ENCODE data around the gene BYSL. TPM values are rescaled to one million over a fixed set of nuclear protein-coding genes. Genes with fewer than 3 reads are reported as not detected.

Gene BYSL
- total and polyA plus RNA-seq, 10 of the 15 experiments (the other 5 are each of a cell fraction or from before 2014, with no cell fraction given), result 12.6 to 51.1 (median 33.0) TPM

DNA sequence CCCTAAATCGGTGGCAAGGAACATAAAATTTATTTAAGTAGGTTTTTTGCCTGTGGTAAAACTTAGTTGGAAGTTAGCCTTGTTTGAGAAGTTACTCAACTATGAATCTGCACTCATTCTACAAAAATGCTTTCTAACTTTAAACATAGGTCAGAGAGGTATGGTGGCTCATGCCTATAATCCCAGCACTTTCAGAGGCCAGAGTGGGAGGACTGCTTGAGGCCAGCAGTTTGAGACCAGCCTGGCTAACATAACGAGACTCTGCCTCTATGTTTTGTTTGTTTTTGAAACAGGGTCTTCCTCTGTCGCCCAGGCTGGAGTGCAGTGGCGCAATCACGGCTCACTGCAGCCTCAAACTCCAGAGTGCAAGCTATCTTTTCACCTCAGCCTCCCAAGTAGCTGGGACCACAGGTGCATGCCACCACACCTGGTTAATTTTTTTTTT lies 42.3 kb upstream of the BYSL start (continued):
- no peak for TF ChIP-seq WRNIP1 (IDR thresholded peaks at IDR 0.05; ENCODE audit: borderline replicate concordance, low read depth, low read length)
- TF ChIP-seq RCOR1 (conservative IDR thresholded peaks at IDR 0.05; ENCODE audit: low read depth, low read length), result no peak

DNA sequence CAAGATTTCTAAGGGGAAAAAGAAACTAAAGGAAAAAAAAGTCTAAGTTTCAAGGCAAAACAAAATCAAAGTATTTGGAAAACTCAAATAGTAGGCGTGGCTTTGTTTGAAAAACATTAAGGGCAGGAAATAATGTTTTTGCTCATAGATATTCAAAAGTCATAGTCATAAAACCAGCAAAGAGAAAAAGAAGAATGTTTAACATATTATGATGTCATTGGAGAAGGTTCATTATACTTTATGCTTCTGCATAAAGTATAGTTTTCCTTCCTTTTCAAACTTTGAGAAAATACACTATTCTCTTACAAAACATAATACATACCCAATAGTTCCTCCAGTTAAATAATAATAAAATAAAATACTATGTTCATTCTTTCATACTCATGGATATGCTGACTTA lies 39.8 kb upstream of the BYSL start:
- WGBS (ENCODE audit: insufficient coverage, insufficient replicate concordance, low lambda C conversion rate, missing lambda C conversion rate), result 96% methylated on average over 1 of the region's 1 CpG
- Histone ChIP-seq H3K79me2 (ENCODE audit: control insufficient read depth, insufficient read depth, low read length) (no peaks in the 10 kb centered on the region), H2AFZ (ENCODE audit: control insufficient read depth, low read depth, low read length) (no peak overlapping the region), H3K4me1 (ENCODE audit: control insufficient read depth, insufficient read depth, low read length) (no peaks in the 10 kb centered on the region), H3K27me3 (replicated peaks in 1 of 2; ENCODE audit: control insufficient read depth in 2 of 2, insufficient read depth in 2 of 2, low read length in 1 of 2) (no peaks in the 10 kb centered on the region), H3K27ac (ENCODE audit: control insufficient read depth, insufficient read depth) (no peak overlapping the region), H3K4me2 (ENCODE audit: control insufficient read depth, insufficient read depth) (no peak overlapping the region), H4K20me1 (ENCODE audit: control insufficient read depth, insufficient read depth) (no peaks in the 10 kb centered on the region), H3K9me3 (replicated peaks; ENCODE audit: control insufficient read depth, insufficient read depth, low read length) (no peaks in the 10 kb centered on the region), H3K4me3 (no peak overlapping the region), H3K36me3 (ENCODE audit: control insufficient read depth in 2 of 2, insufficient read depth in 2 of 2, low read length in 1 of 2) (no peaks in the 10 kb centered on the region), H3K9ac (ENCODE audit: control insufficient read depth, insufficient read depth, low read length) (no peak overlapping the region)
- ChIA-PET RAD21 (ENCODE audit: unreplicated experiment) (no interaction called here), SMC1A (ENCODE audit: uncharacterized antibody, unreplicated experiment) (no interaction called here), CTCF (no interaction called here), POLR2A (interaction anchor here (0.6 to 1.4 kb wide), 2 partner anchors 15 to 210 kb away, joined by 3 to 4 read pairs; no protein-coding TSS in a partner anchor)
- intact Hi-C loops (cut with micrococcal nuclease; ENCODE audit: unreplicated experiment), result no loop called here
- ATAC-seq (no peak), DNase-seq (ENCODE audit: low read depth, low spot score) (no peak), FAIRE-seq (no peak)
- no TSS peak for BruUV-seq (replicated peaks)
- TF ChIP-seq ATF7 (IDR thresholded peaks at IDR 0.05; ENCODE audit: low read depth), result 0 out of 2 replicates have a peak, but pooled peaks have one; percentile 33
- no peak for TF ChIP-seq USF2 (IDR thresholded peaks at IDR 0.05; ENCODE audit: borderline replicate concordance, low read depth, low read length)
- in situ Hi-C loops (cut with MboI), result no loop called here

- H3K79me2 ChIP-seq (ENCODE audit: control insufficient read depth, insufficient read depth, low read length), result no peaks in the 10 kb centered on the region
- H3K9me3 ChIP-seq (replicated peaks; ENCODE audit: control insufficient read depth, insufficient read depth, low read length), result no peaks in the 10 kb centered on the region
- no peak overlapping the region for H3K4me2 ChIP-seq (ENCODE audit: control insufficient read depth, insufficient read depth)
- DNase-seq (ENCODE audit: low read depth, low spot score), result no peak
- RAD21 ChIA-PET (ENCODE audit: unreplicated experiment), result interaction anchor here (1.0 kb wide), 1 partner anchor 36 kb away, joined by 3 read pairs; the partner anchor contains the start of genes BYSL and MED20
- no peaks in the 10 kb centered on the region for H4K20me1 ChIP-seq (ENCODE audit: control insufficient read depth, insufficient read depth)
- POLR2A ChIA-PET, result no interaction called here
- H3K36me3 ChIP-seq (ENCODE audit: control insufficient read depth in 2 of 2, insufficient read depth in 2 of 2, low read length in 1 of 2), result no peaks in the 10 kb centered on the region
- CTCF ChIA-PET, result no interaction called here
- H3K4me1 ChIP-seq (ENCODE audit: control insufficient read depth, insufficient read depth, low read length), result no peaks in the 10 kb centered on the region
- intact Hi-C loops (cut with micrococcal nuclease; ENCODE audit: unreplicated experiment), result no loop called here
- H3K27me3 ChIP-seq (replicated peaks in 1 of 2; ENCODE audit: control insufficient read depth in 2 of 2, insufficient read depth in 2 of 2, low read length in 1 of 2), result no peaks in the 10 kb centered on the region
- in situ Hi-C loops (cut with MboI), result no loop called here
- BruUV-seq (replicated peaks), result no TSS peak
- H3K4me3 ChIP-seq, result no peak overlapping the region
- no peak overlapping the region for H2AFZ ChIP-seq (ENCODE audit: control insufficient read depth, low read depth, low read length)
- FAIRE-seq, result no peak
- WGBS (ENCODE audit: insufficient coverage, insufficient replicate concordance, low lambda C conversion rate, missing lambda C conversion rate), result 90% methylated on average over 5 of the region's 5 CpGs
- SMC1A ChIA-PET (ENCODE audit: uncharacterized antibody, unreplicated experiment), result no interaction called here
- no peak overlapping the region for H3K9ac ChIP-seq (ENCODE audit: control insufficient read depth, insufficient read depth, low read length)
- H3K27ac ChIP-seq (ENCODE audit: control insufficient read depth, insufficient read depth), result no peak overlapping the region
- ATAC-seq, result no peak
- TF ChIP-seq, protein P1, sequence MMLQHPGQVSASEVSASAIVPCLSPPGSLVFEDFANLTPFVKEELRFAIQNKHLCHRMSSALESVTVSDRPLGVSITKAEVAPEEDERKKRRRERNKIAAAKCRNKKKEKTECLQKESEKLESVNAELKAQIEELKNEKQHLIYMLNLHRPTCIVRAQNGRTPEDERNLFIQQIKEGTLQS (IDR thresholded peaks at IDR 0.05; ENCODE audit: borderline replicate concordance, extremely low read depth, low read depth, low read length), result no peak
- TF ChIP-seq NFYA (IDR thresholded peaks at IDR 0.05; ENCODE audit: borderline replicate concordance, low read depth, low read length), result no peak
- no peak for TF ChIP-seq MTA3 (IDR thresholded peaks at IDR 0.05; ENCODE audit: borderline replicate concordance, low read length)
- TF ChIP-seq, protein P2, sequence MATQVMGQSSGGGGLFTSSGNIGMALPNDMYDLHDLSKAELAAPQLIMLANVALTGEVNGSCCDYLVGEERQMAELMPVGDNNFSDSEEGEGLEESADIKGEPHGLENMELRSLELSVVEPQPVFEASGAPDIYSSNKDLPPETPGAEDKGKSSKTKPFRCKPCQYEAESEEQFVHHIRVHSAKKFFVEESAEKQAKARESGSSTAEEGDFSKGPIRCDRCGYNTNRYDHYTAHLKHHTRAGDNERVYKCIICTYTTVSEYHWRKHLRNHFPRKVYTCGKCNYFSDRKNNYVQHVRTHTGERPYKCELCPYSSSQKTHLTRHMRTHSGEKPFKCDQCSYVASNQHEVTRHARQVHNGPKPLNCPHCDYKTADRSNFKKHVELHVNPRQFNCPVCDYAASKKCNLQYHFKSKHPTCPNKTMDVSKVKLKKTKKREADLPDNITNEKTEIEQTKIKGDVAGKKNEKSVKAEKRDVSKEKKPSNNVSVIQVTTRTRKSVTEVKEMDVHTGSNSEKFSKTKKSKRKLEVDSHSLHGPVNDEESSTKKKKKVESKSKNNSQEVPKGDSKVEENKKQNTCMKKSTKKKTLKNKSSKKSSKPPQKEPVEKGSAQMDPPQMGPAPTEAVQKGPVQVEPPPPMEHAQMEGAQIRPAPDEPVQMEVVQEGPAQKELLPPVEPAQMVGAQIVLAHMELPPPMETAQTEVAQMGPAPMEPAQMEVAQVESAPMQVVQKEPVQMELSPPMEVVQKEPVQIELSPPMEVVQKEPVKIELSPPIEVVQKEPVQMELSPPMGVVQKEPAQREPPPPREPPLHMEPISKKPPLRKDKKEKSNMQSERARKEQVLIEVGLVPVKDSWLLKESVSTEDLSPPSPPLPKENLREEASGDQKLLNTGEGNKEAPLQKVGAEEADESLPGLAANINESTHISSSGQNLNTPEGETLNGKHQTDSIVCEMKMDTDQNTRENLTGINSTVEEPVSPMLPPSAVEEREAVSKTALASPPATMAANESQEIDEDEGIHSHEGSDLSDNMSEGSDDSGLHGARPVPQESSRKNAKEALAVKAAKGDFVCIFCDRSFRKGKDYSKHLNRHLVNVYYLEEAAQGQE (IDR thresholded peaks at IDR 0.05; ENCODE audit: low read depth, low read length), result no peak
- TF ChIP-seq SUPT20H (IDR thresholded peaks at IDR 0.05; ENCODE audit: borderline replicate concordance, control insufficient read depth, low read depth, low read length), result no peak
- TF ChIP-seq SMARCA5 (IDR thresholded peaks at IDR 0.05), result no peak
- TF ChIP-seq SMAD5 (IDR thresholded peaks at IDR 0.05; ENCODE audit: low read depth), result no peak
- no peak for TF ChIP-seq SPI1 (IDR thresholded peaks at IDR 0.05; ENCODE audit: borderline replicate concordance, insufficient read depth, low read depth, low read length)
Measured at GRCh38 chr6:41884957-41885356, 36.3 kb upstream of the BYSL start.

Measured in GM12878 (cell line).